H9 (cell line): ENCODE data around the gene ADGRF1. TPM values are rescaled to one million over a fixed set of nuclear protein-coding genes. Genes with fewer than 3 reads are reported as not detected.

Experiments used
- DNase-seq: peaks from one replicate; pipeline ENCODE4 v3.0.0-alpha.2; 2017
- H2AFZ ChIP-seq: one replicate; pipeline ENCODE4 v1.6.1; 2013; ENCODE audit warnings: mild to moderate bottlenecking, low read length, control low read depth, moderate library complexity
- H2AK5ac ChIP-seq: 2 replicates; pipeline ENCODE4 v1.6.1; 2013; ENCODE audit warnings: low read length, control low read depth, mixed read lengths; ENCODE audit not compliant: insufficient read length
- H2BK120ac ChIP-seq: one replicate; pipeline ENCODE4 v1.6.1; 2013; ENCODE audit warnings: low read depth, mild to moderate bottlenecking, low read length, control low read depth, inconsistent platforms; ENCODE audit not compliant: poor library complexity, severe bottlenecking
- H2BK12ac ChIP-seq: 2 replicates; pipeline ENCODE4 v1.6.1; 2013; ENCODE audit warnings: low read length, control low read depth, mixed read lengths, low read depth; ENCODE audit not compliant: insufficient read length
- H2BK15ac ChIP-seq: 2 replicates; pipeline ENCODE4 v1.6.1; 2013; ENCODE audit warnings: low read depth, low read length, control low read depth
- H2BK20ac ChIP-seq: one replicate; pipeline ENCODE4 v1.6.1; 2013; ENCODE audit warnings: low read depth, mild to moderate bottlenecking, low read length, control low read depth, inconsistent platforms; ENCODE audit not compliant: poor library complexity, severe bottlenecking
- H2BK5ac ChIP-seq: 2 replicates; pipeline ENCODE4 v1.6.1; 2013; ENCODE audit warnings: low read length, control low read depth, mixed read lengths; ENCODE audit not compliant: insufficient read length
- H3K14ac ChIP-seq: 2 replicates; pipeline ENCODE4 v1.6.1; 2013; ENCODE audit warnings: low read length, control low read depth; ENCODE audit not compliant: insufficient read depth
- H3K18ac ChIP-seq: 2 replicates; pipeline ENCODE4 v1.6.1; 2013; ENCODE audit warnings: low read depth, mild to moderate bottlenecking, mixed read lengths, low read length, control low read depth; ENCODE audit not compliant: insufficient read length
- H3K23ac ChIP-seq: 2 replicates; pipeline ENCODE4 v1.6.1; 2013; ENCODE audit warnings: low read length, control low read depth, mixed read lengths, low read depth; ENCODE audit not compliant: insufficient read length
- H3K23me2 ChIP-seq: 2 replicates; pipeline ENCODE4 v1.6.1; 2013; ENCODE audit warnings: low read depth, mild to moderate bottlenecking, mixed read lengths, low read length, control low read depth; ENCODE audit not compliant: insufficient read length, poor library complexity, severe bottlenecking
- H3K27ac ChIP-seq: 2 replicates; pipeline ENCODE4 v1.5.1; 2013; ENCODE audit warnings: low read length, control low read depth, mixed read lengths, low read depth; ENCODE audit not compliant: insufficient read length
- H3K27me3 ChIP-seq: 2 replicates; pipeline ENCODE4 v1.6.1; 2013; ENCODE audit warnings: low read length, control low read depth, inconsistent platforms; ENCODE audit not compliant: insufficient read depth
- H3K4ac ChIP-seq: 2 replicates; pipeline ENCODE4 v1.6.1; 2013; ENCODE audit warnings: low read depth, mild to moderate bottlenecking, control low read depth, inconsistent platforms, low read length, moderate library complexity
- H3K4me1 ChIP-seq: 2 replicates; pipeline ENCODE4 v1.6.1; 2013; ENCODE audit warnings: low read length, control low read depth, inconsistent platforms; ENCODE audit not compliant: insufficient read depth
- H3K4me2 ChIP-seq: 2 replicates; pipeline ENCODE4 v1.6.1; 2013; ENCODE audit warnings: low read length, control low read depth, mixed read lengths; ENCODE audit not compliant: insufficient read length, insufficient read depth
- H3K56ac ChIP-seq: 2 replicates; pipeline ENCODE4 v1.6.1; 2013; ENCODE audit warnings: low read depth, mild to moderate bottlenecking, mixed read lengths, low read length, control low read depth; ENCODE audit not compliant: insufficient read length
- H3K79me1 ChIP-seq: 2 replicates; pipeline ENCODE4 v1.6.1; 2013; ENCODE audit warnings: low read depth, mild to moderate bottlenecking, moderate library complexity, low read length, control low read depth, inconsistent platforms; ENCODE audit not compliant: insufficient read depth, poor library complexity, severe bottlenecking
- H3K79me2 ChIP-seq: 2 replicates; pipeline ENCODE4 v1.6.1; 2013; ENCODE audit warnings: low read length, control low read depth, inconsistent platforms; ENCODE audit not compliant: insufficient read depth
- H3K9ac ChIP-seq: 2 replicates; pipeline ENCODE4 v1.6.1; 2013; ENCODE audit warnings: low read length, control low read depth, mixed read lengths; ENCODE audit not compliant: insufficient read length; ENCODE audit errors: extremely low read depth
- H3K9me3 ChIP-seq: one replicate; pipeline ENCODE4 v1.6.1; 2013; ENCODE audit warnings: low read depth, low read length, inconsistent platforms; ENCODE audit not compliant: control insufficient read depth
- H3T11ph ChIP-seq: one replicate; pipeline ENCODE4 v1.6.1; 2013; ENCODE audit warnings: mild to moderate bottlenecking, low read length, control low read depth, inconsistent platforms
- H4K20me1 ChIP-seq: one replicate; pipeline ENCODE4 v1.6.1; 2013; ENCODE audit not compliant: control insufficient read depth, insufficient read length, insufficient read depth
- H4K5ac ChIP-seq: 2 replicates; pipeline ENCODE4 v1.6.1; 2013; ENCODE audit warnings: low read depth, mild to moderate bottlenecking, mixed read lengths, low read length, control low read depth; ENCODE audit not compliant: insufficient read length
- H4K8ac ChIP-seq: replicated peaks from 2 replicates; pipeline ENCODE4 v1.6.1; 2013; ENCODE audit warnings: low read length, control low read depth, mixed read lengths, low read depth; ENCODE audit not compliant: insufficient read length
- H4K91ac ChIP-seq: 2 replicates; pipeline ENCODE4 v1.6.1; 2013; ENCODE audit warnings: low read depth, mild to moderate bottlenecking, moderate library complexity, mixed read lengths, low read length, control low read depth; ENCODE audit not compliant: insufficient read length
- H3K27ac Mint-ChIP-seq, 3 experiments: 2 replicates in 2 of 3; 3 replicates in 1 of 3; pipeline ENCODE4 v1.8.0; 2020 to 2021; ENCODE audit warnings: mixed read lengths in 3 of 3, mild to moderate bottlenecking in 1 of 3, moderate library complexity in 1 of 3
- H3K27me3 Mint-ChIP-seq: 2 replicates; pipeline ENCODE4 v1.8.0; 2021; ENCODE audit warnings: low read depth, mild to moderate bottlenecking, moderate library complexity, mixed read lengths
- H3K36me3 Mint-ChIP-seq, 3 experiments: 2 replicates in 2 of 3; 3 replicates in 1 of 3; pipeline ENCODE4 v1.8.0; 2020 to 2021; ENCODE audit warnings: low read depth in 3 of 3, mixed read lengths in 3 of 3; ENCODE audit not compliant: insufficient read depth in 1 of 3
- H3K4me1 Mint-ChIP-seq, 2 experiments: 2 replicates each; pipeline ENCODE4 v1.8.0; 2020; ENCODE audit warnings: mixed read lengths in 2 of 2
- H3K4me3 Mint-ChIP-seq, 2 experiments: 2 replicates in 1 of 2; 3 replicates in 1 of 2; pipeline ENCODE4 v1.8.0; 2020 to 2021; ENCODE audit warnings: mild to moderate bottlenecking in 2 of 2, mixed read lengths in 2 of 2, moderate library complexity in 1 of 2
- H3K9me3 Mint-ChIP-seq, 2 experiments: 2 replicates in 1 of 2; 3 replicates in 1 of 2; pipeline ENCODE4 v1.8.0; 2020; ENCODE audit warnings: mild to moderate bottlenecking in 2 of 2, mixed read lengths in 2 of 2, moderate library complexity in 1 of 2
- WGBS: extraction: QIAGEN DNeasy Blood & Tissue Kit; methylation state at CpG from one replicate; pipeline ENCODE4 v1.1.7; 2013; ENCODE audit warnings: missing lambda C conversion rate, low lambda C conversion rate, mixed read lengths; ENCODE audit not compliant: insufficient read length; ENCODE audit errors: extremely low coverage; 5-methylcytosine and 5-hydroxymethylcytosine counted together
- total RNA-seq: library from RNA; stranded (reverse); gene quantifications from 2 replicates; pipeline ENCODE4 v1.2.1, GENCODE V29; 2021
- TF ChIP-seq, protein P1 (sequence below): fragments of 200-600 bp; sonication (generic); conservative IDR thresholded peaks from 3 replicates; pipeline ENCODE4 v1.8.0; 2021; ENCODE audit warnings: antibody characterized with exemption, mild to moderate bottlenecking

The ADGRF1 gene
- total RNA-seq, 1 experiment from 2014 or later: not detected

GRCh38 chr6:47064274-47064673 lies 22.1 kb upstream of the ADGRF1 start:
- no peak overlapping the region for H2BK120ac ChIP-seq
- H3K56ac ChIP-seq: no peak overlapping the region
- no peaks in the 10 kb centered on the region for H3K27me3 Mint-ChIP-seq
- H3K27ac ChIP-seq: no peak overlapping the region
- H3K18ac ChIP-seq: no peak overlapping the region
- no peaks in the 10 kb centered on the region for H3K79me1 ChIP-seq
- H3K23me2 ChIP-seq: no peaks in the 10 kb centered on the region
- H3K23ac ChIP-seq: no peak overlapping the region
- no peak overlapping the region for H4K8ac ChIP-seq
- peaks cover 0 to 6% of the 10 kb centered on the region in 2 experiments; a peak in 2 of 4 replicates for H3K4me1 Mint-ChIP-seq
- H3K14ac ChIP-seq: no peak overlapping the region
- H3K9me3 Mint-ChIP-seq: peaks cover 6 to 9% of the 10 kb centered on the region in 2 experiments; a peak in 4 of 5 replicates
- H3K79me2 ChIP-seq: no peaks in the 10 kb centered on the region
- H2BK15ac ChIP-seq: no peak overlapping the region
- no peak overlapping the region for H2BK12ac ChIP-seq
- DNase-seq: no peak
- no peaks in the 10 kb centered on the region for H4K20me1 ChIP-seq
- H3K4me2 ChIP-seq: no peak overlapping the region
- H2BK5ac ChIP-seq: no peak overlapping the region
- H3K36me3 Mint-ChIP-seq: peaks cover 0 to 6% (median 6%) of the 10 kb centered on the region in 3 experiments; a peak in 5 of 7 replicates
- WGBS: no CpG with 5 or more reads among the region's 2 CpGs
- H2AK5ac ChIP-seq: no peak overlapping the region
- no peak overlapping the region for H3K9ac ChIP-seq
- no peaks in the 10 kb centered on the region for H3K4me1 ChIP-seq
- H3K9me3 ChIP-seq: no peaks in the 10 kb centered on the region
- TF ChIP-seq, protein P1, sequence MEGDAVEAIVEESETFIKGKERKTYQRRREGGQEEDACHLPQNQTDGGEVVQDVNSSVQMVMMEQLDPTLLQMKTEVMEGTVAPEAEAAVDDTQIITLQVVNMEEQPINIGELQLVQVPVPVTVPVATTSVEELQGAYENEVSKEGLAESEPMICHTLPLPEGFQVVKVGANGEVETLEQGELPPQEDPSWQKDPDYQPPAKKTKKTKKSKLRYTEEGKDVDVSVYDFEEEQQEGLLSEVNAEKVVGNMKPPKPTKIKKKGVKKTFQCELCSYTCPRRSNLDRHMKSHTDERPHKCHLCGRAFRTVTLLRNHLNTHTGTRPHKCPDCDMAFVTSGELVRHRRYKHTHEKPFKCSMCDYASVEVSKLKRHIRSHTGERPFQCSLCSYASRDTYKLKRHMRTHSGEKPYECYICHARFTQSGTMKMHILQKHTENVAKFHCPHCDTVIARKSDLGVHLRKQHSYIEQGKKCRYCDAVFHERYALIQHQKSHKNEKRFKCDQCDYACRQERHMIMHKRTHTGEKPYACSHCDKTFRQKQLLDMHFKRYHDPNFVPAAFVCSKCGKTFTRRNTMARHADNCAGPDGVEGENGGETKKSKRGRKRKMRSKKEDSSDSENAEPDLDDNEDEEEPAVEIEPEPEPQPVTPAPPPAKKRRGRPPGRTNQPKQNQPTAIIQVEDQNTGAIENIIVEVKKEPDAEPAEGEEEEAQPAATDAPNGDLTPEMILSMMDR: no peak
- H3T11ph ChIP-seq: no peak overlapping the region
- no peak overlapping the region for H3K27ac Mint-ChIP-seq
- H4K5ac ChIP-seq: no peak overlapping the region
- H3K4ac ChIP-seq: no peak overlapping the region
- no peaks in the 10 kb centered on the region for H3K27me3 ChIP-seq
- H2BK20ac ChIP-seq: no peak overlapping the region
- H2AFZ ChIP-seq: no peak overlapping the region
- no peak overlapping the region for H4K91ac ChIP-seq
- no peak overlapping the region for H3K4me3 Mint-ChIP-seq
